CD14-positive monocyte (primary cell): ENCODE results near the gene OTOR. TPM values are rescaled to one million over a fixed set of nuclear protein-coding genes. Genes with fewer than 3 reads are reported as not detected.

Experiments
- DNase-seq, 3 donors: peaks; one replicate each; pipeline ENCODE4 v3.0.0-alpha.2; 2011 to 2022
- H2AFZ ChIP-seq: 2 replicates; pipeline ENCODE4 v1.6.0; 2012; ENCODE audit warnings: mild to moderate bottlenecking, low read depth, low read length, inconsistent platforms; ENCODE audit not compliant: insufficient read depth, poor library complexity, severe bottlenecking
- H3K27ac ChIP-seq, 2 donors: 1 replicate in 1 of 2; 2 replicates in 1 of 2; pipeline ENCODE4 v1.5.1; 2012 to 2013; ENCODE audit warnings: low read length in 2 of 2, control low read depth in 1 of 2, inconsistent platforms in 1 of 2, low read depth in 1 of 2, mild to moderate bottlenecking in 1 of 2
- H3K27me3 ChIP-seq, 2 donors: one replicate each; pipeline versions ENCODE4 v1.6.0 to v1.6.1; 2011 to 2013; ENCODE audit warnings: low read length in 2 of 2; ENCODE audit not compliant: control insufficient read depth in 2 of 2, insufficient read depth in 2 of 2
- H3K36me3 ChIP-seq, 2 donors: replicated peaks in 1 of 2; 1 replicate in 1 of 2; 2 replicates in 1 of 2; pipeline versions ENCODE4 v1.5.1 to v1.6.1; 2012 to 2013; ENCODE audit warnings: low read length in 2 of 2, control low read depth in 1 of 2, inconsistent platforms in 1 of 2, mild to moderate bottlenecking in 1 of 2; ENCODE audit not compliant: insufficient read depth in 2 of 2, control insufficient read depth in 1 of 2
- H3K4me1 ChIP-seq, 2 donors: 1 replicate in 1 of 2; 2 replicates in 1 of 2; pipeline versions ENCODE4 v1.5.1 to v1.6.1; 2012 to 2013; ENCODE audit warnings: low read length in 2 of 2, control low read depth in 1 of 2, inconsistent platforms in 1 of 2, mild to moderate bottlenecking in 1 of 2, moderate library complexity in 1 of 2; ENCODE audit not compliant: insufficient read depth in 2 of 2, control insufficient read depth in 1 of 2
- H3K4me2 ChIP-seq: replicated peaks from 2 replicates; pipeline ENCODE3; 2012; ENCODE audit warnings: low read length, moderate library complexity, mild to moderate bottlenecking; ENCODE audit not compliant: poor library complexity, severe bottlenecking; ENCODE audit errors: extremely low read depth
- H3K4me3 ChIP-seq, 3 experiments: fragments of 200-600 bp in 1 of 3; sonication (generic) in 1 of 3; replicated peaks in 1 of 3; 1 replicate in 2 of 3; 2 replicates in 1 of 3; pipeline ENCODE4 v1.5.1; 2011 to 2013; ENCODE audit warnings: low read length in 3 of 3, mild to moderate bottlenecking in 3 of 3, control low read depth in 2 of 3, low read depth in 2 of 3, inconsistent platforms in 1 of 3, moderate library complexity in 1 of 3
- H3K79me2 ChIP-seq: 2 replicates; pipeline ENCODE4 v1.6.0; 2012; ENCODE audit warnings: mild to moderate bottlenecking, control low read depth, inconsistent platforms, low read length, moderate library complexity; ENCODE audit not compliant: insufficient read depth
- H3K9ac ChIP-seq: 2 replicates; pipeline ENCODE4 v1.6.0; 2017; ENCODE audit warnings: low read length, mild to moderate bottlenecking; ENCODE audit not compliant: insufficient read depth, poor library complexity, severe bottlenecking
- H3K9me3 ChIP-seq, 2 donors: replicated peaks in 1 of 2; 1 replicate in 1 of 2; 2 replicates in 1 of 2; pipeline versions ENCODE4 v1.5.1 to v1.6.1; 2012 to 2013; ENCODE audit warnings: low read length in 2 of 2, control low read depth in 1 of 2; ENCODE audit not compliant: control insufficient read depth in 1 of 2, insufficient read depth in 1 of 2
- H4K20me1 ChIP-seq: 2 replicates; pipeline ENCODE4 v1.6.0; 2012; ENCODE audit warnings: mild to moderate bottlenecking, low read length, control low read depth, moderate library complexity; ENCODE audit not compliant: insufficient read depth
- H3K27ac Mint-ChIP-seq, 7 donors: one replicate each; pipeline ENCODE4 v1.8.0; 2020; ENCODE audit warnings: mild to moderate bottlenecking in 7 of 7, mixed read lengths in 7 of 7, moderate library complexity in 6 of 7, inconsistent platforms in 2 of 7
- H3K27me3 Mint-ChIP-seq, 3 donors: one replicate each; pipeline ENCODE4 v1.8.0; 2021 to 2022; ENCODE audit warnings: low read depth in 3 of 3, mild to moderate bottlenecking in 3 of 3, mixed read lengths in 3 of 3, moderate library complexity in 3 of 3, inconsistent platforms in 1 of 3
- H3K36me3 Mint-ChIP-seq, 2 donors: one replicate each; pipeline ENCODE4 v1.8.0; 2020; ENCODE audit warnings: mixed read lengths in 2 of 2, inconsistent platforms in 1 of 2, mild to moderate bottlenecking in 1 of 2
- H3K4me1 Mint-ChIP-seq: one replicate; pipeline ENCODE4 v1.8.0; 2020; ENCODE audit warnings: mild to moderate bottlenecking, mixed read lengths
- H3K4me3 Mint-ChIP-seq, 2 donors: one replicate each; pipeline ENCODE4 v1.8.0; 2020; ENCODE audit warnings: mild to moderate bottlenecking in 2 of 2, mixed read lengths in 2 of 2, moderate library complexity in 1 of 2
- H3K9me3 Mint-ChIP-seq, 7 donors: one replicate each; pipeline ENCODE4 v1.8.0; 2020 to 2022; ENCODE audit warnings: mixed read lengths in 7 of 7, mild to moderate bottlenecking in 6 of 7, moderate library complexity in 6 of 7, inconsistent platforms in 2 of 7
- WGBS: methylation state at CpG from one replicate; pipeline ENCODE4 v1.1.5; 2013; ENCODE audit warnings: missing lambda C conversion rate; ENCODE audit not compliant: insufficient coverage; 5-methylcytosine and 5-hydroxymethylcytosine counted together
- intact Hi-C, 2 donors: fragments of 100-400 bp; cut with micrococcal nuclease; formaldehyde crosslinking; loops; one replicate each; pipeline versions ENCODE4 v1.15.0 to v1.15.1; 2023
- polyA plus RNA-seq, 3 donors: library from polyadenylated mRNA; depleted of rRNA in 1 of 3; unstranded in 2 of 3; stranded (reverse) in 1 of 3; fragments of 300-500 nt in 2 of 3; fragments of >200 nt in 1 of 3; fragmentation: Illumina TruSeq in 2 of 3; gene quantifications; 1 replicate in 2 of 3; 2 replicates in 1 of 3; pipeline ENCODE4 v1.2.3, GENCODE V29; 2012 to 2021
- TF ChIP-seq, protein P1 (sequence below): fragments of 200-600 bp; IDR thresholded peaks from one replicate; pipeline ENCODE4 v1.8.0; 2022; ENCODE audit warnings: antibody characterized with exemption, mild to moderate bottlenecking

OTOR gene
- polyA plus RNA-seq, 3 donors = not detected

DNA sequence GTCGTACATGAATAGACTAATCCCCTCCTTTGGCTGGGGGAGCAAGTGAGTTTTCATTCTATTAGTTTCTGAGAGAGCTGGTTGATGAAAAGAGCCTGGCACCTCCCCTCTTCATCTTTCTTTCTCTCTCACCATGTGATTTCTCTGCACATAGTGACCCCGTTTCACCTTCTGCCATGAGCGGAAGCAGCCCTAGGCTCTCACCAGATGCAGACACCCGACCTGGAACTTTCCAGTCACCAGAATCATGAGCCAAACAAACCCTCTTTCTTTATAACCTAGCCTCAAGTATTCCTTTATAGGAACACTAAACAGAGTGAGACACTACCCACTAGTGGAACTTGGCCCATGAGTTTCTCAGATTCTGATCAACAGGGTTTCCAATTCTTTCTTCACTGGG, 16.4 kb downstream of the OTOR start:
- Mint-ChIP-seq H3K9me3 (peaks cover 0 to 3% (median 0%) of the 10 kb centered on the region in 7 donors), H3K4me1 (peaks cover 14% of the 10 kb centered on the region), H3K27me3 (peaks cover 2 to 9% (median 5%) of the 10 kb centered on the region in 3 donors), H3K36me3 (no peaks in the 10 kb centered on the region), H3K27ac (no peak overlapping the region), H3K4me3 (no peak overlapping the region)
- Histone ChIP-seq H3K79me2 (no peaks in the 10 kb centered on the region), H4K20me1 (no peaks in the 10 kb centered on the region), H3K9ac (no peak overlapping the region), H3K4me3 (no peak overlapping the region), H2AFZ (no peak overlapping the region), H3K36me3 (no peaks in the 10 kb centered on the region), H3K9me3 (no peaks in the 10 kb centered on the region), H3K27me3 (peaks cover 2 to 3% of the 10 kb centered on the region in 2 donors), H3K4me2 (no peak overlapping the region), H3K4me1 (peaks cover 0 to 10% of the 10 kb centered on the region in 2 donors), H3K27ac (no peak overlapping the region)
- TF ChIP-seq, protein P1, sequence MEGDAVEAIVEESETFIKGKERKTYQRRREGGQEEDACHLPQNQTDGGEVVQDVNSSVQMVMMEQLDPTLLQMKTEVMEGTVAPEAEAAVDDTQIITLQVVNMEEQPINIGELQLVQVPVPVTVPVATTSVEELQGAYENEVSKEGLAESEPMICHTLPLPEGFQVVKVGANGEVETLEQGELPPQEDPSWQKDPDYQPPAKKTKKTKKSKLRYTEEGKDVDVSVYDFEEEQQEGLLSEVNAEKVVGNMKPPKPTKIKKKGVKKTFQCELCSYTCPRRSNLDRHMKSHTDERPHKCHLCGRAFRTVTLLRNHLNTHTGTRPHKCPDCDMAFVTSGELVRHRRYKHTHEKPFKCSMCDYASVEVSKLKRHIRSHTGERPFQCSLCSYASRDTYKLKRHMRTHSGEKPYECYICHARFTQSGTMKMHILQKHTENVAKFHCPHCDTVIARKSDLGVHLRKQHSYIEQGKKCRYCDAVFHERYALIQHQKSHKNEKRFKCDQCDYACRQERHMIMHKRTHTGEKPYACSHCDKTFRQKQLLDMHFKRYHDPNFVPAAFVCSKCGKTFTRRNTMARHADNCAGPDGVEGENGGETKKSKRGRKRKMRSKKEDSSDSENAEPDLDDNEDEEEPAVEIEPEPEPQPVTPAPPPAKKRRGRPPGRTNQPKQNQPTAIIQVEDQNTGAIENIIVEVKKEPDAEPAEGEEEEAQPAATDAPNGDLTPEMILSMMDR = no peak
- 54% methylated on average over 3 of the region's 4 CpGs for WGBS
- intact Hi-C loops = loop anchor here in 1 of 2 donors (5.0 kb wide), 1 partner anchor 1057 kb away; no protein-coding TSS in a partner anchor
- DNase-seq = no peak

DNA sequence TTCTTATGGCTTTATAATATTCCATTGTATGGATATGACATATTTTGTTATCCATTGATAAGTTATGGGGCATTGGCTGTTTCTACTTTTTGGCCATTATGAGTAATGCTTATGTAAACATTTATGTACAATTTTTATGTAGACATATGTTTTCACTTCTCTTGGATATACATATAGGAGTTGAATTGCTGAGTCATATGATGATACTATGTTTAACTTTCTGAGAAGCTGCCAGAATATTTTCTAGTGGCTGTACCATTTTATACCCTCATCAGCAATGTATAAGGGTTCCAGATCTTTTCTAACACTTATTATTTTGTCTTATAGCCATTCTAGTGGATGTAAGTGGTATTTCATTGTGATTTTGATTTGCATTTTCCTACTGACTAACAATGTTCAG, 23.1 kb downstream of the OTOR start:
- Histone ChIP-seq H3K79me2 (no peaks in the 10 kb centered on the region), H3K27ac (no peak overlapping the region), H3K4me3 (no peak overlapping the region), H3K4me1 (no peaks in the 10 kb centered on the region), H3K9me3 (no peaks in the 10 kb centered on the region), H4K20me1 (no peaks in the 10 kb centered on the region), H2AFZ (no peak overlapping the region), H3K27me3 (peaks cover 0 to 2% of the 10 kb centered on the region in 2 donors), H3K36me3 (no peaks in the 10 kb centered on the region), H3K4me2 (no peak overlapping the region), H3K9ac (no peak overlapping the region)
- Mint-ChIP-seq H3K27ac (no peak overlapping the region), H3K9me3 (peaks cover 2 to 7% (median 2%) of the 10 kb centered on the region in 7 donors), H3K36me3 (no peaks in the 10 kb centered on the region), H3K27me3 (peaks cover 3 to 4% (median 4%) of the 10 kb centered on the region in 3 donors), H3K4me1 (no peaks in the 10 kb centered on the region), H3K4me3 (no peak overlapping the region)
- intact Hi-C loops = no loop called here
- no peak for DNase-seq
- TF ChIP-seq, protein P1 = no peak
